Limb (tissue), 2 donors: ENCODE results near the gene ACAP3.

Experiments
- DNase-seq, 2 donors: peaks; one replicate each; pipeline ENCODE4 v3.0.0-alpha.2; 2016; ENCODE audit errors: extremely low spot score in 2 of 2

The ACAP3 gene

GRCh38 chr1:1245817-1246576, 61.7 kb downstream of the ACAP3 start:
- no peak for DNase-seq

- DNase-seq: no peak
Observed at GRCh38 chr1:1245178-1245816, 62.4 kb downstream of the ACAP3 start.

GRCh38 chr1:1244192-1244811, 63.4 kb downstream of the ACAP3 start:
- no peak for DNase-seq

- no peak for DNase-seq
Observed at GRCh38 chr1:1243807-1244191, 63.9 kb downstream of the ACAP3 start.

- no peak for DNase-seq
Observed at GRCh38 chr1:1243266-1243660, 64.5 kb downstream of the ACAP3 start.

GRCh38 chr1:1242461-1243265, 65.1 kb downstream of the ACAP3 start:
- no peak for DNase-seq
